Subcutaneous adipose tissue (tissue), 4 donors: ENCODE data around the gene MMP24. TPM values are rescaled to one million over a fixed set of nuclear protein-coding genes. Genes with fewer than 3 reads are reported as not detected.

Experiments
- total RNA-seq, 4 donors: library from RNA; depleted of rRNA; stranded (reverse); fragments of >200 nt; gene quantifications; one replicate each; pipeline ENCODE4 v1.1.0, GENCODE V29; 2016
- TF ChIP-seq, protein P1 (sequence below): fragments of 450-650 bp; IDR thresholded peaks from one replicate; pipeline ENCODE4 v1.5.1; 2016; ENCODE audit warnings: low read depth, mild to moderate bottlenecking, control low read depth, antibody characterized with exemption, moderate library complexity

The MMP24 gene
- total RNA-seq, 4 donors from 2014 or later, result 0.17 to 1.3 (median 0.66) TPM; not detected in 1

- TF ChIP-seq, protein P1, sequence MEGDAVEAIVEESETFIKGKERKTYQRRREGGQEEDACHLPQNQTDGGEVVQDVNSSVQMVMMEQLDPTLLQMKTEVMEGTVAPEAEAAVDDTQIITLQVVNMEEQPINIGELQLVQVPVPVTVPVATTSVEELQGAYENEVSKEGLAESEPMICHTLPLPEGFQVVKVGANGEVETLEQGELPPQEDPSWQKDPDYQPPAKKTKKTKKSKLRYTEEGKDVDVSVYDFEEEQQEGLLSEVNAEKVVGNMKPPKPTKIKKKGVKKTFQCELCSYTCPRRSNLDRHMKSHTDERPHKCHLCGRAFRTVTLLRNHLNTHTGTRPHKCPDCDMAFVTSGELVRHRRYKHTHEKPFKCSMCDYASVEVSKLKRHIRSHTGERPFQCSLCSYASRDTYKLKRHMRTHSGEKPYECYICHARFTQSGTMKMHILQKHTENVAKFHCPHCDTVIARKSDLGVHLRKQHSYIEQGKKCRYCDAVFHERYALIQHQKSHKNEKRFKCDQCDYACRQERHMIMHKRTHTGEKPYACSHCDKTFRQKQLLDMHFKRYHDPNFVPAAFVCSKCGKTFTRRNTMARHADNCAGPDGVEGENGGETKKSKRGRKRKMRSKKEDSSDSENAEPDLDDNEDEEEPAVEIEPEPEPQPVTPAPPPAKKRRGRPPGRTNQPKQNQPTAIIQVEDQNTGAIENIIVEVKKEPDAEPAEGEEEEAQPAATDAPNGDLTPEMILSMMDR, result no peak
Measured at GRCh38 chr20:35281506-35282101, 55.1 kb downstream of the MMP24 start.

DNA sequence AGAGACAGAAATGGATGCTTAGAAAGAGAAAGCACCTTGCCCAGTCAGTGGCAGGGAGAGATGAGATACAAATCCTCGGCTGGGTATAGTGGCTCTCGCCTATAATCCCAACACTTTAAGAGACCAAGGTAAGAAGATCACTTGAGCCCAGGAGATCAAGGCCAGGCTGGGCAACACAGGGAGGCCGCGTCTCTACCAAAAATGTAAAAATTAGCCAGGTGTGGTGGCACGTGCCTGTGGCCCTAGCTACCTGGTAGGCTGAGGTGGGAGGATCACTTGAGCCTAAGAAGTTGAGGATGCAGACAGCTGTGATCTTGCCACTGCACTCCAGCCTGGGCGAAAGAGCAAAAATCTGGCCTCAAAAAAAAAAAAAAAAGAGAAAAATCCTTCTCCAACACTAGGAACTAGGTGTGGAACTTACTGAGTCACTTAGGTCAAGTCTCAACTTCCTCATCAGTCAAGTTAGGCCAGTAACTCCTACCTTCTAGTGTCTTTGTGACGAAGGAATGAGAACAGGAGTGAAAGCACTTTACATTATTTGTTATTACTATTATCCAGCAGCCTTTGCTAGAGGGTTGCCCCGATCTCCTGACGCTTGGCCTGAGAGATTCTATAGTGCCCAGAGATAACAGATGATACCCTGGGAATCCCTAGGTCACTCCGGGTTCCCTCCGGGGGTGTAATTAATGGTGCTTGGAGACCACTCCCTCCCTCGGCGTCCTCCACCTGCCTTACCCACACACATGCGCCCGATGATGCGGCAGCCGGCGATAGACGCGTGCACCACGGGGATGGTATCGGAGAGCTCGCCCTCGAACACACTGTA lies 57.2 kb downstream of the MMP24 start:
- TF ChIP-seq, protein P1, result no peak

- TF ChIP-seq, protein P1, result no peak
Measured at GRCh38 chr20:35284267-35284991, 57.9 kb downstream of the MMP24 start, which contains the start of gene EIF6. TSS of gene EIF6 (minus strand) at chr20:35284772. CDS start at chr20:35284487, 285 bp downstream.

GRCh38 chr20:35284992-35285805 lies 58.7 kb downstream of the MMP24 start:
- TF ChIP-seq, protein P1, result no peak

DNA sequence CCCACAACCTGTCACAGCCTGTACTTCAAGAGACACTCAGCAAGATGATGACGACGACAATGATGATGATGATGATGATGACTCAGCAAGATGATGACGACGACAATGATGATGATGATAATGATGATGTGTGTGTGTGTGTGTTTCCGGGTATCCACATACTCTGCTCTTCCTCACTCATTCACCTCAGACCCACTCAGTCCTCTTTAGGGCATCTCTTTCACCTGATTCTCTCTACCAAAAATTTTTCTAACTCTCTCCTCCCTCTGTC lies 59.3 kb downstream of the MMP24 start:
- TF ChIP-seq, protein P1, result no peak

- TF ChIP-seq, protein P1, result no peak
Measured at GRCh38 chr20:35286077-35286898, 59.8 kb downstream of the MMP24 start.
